HCT116 (cell line): ENCODE data around the gene PTPRR.

Experiments used
- POLR2A ChIP-seq: IDR thresholded peaks from 2 replicates; pipeline ENCODE4 v1.7.0; 2011; ENCODE audit warnings: borderline replicate concordance; ENCODE audit not compliant: insufficient read depth, insufficient read length; ENCODE audit errors: extremely low read depth
- ZFX ChIP-seq: fragments of 450-650 bp; IDR thresholded peaks from 2 replicates; pipeline ENCODE4 v1.6.1; 2017

GRCh38 chr12:70796989-70797388 is 123.5 kb downstream of the PTPRR start:
- TF ChIP-seq POLR2A = no peak
- no peak for TF ChIP-seq ZFX
